IPS-18c (cell line): ENCODE measurements around the gene SNX10.
A peak's percentile ranks its signal among the peaks of the same experiment; 100 is the strongest.

ENCODE experiments used
- H3K4me3 ChIP-seq: 2 replicates; pipeline ENCODE4 v1.7.0; 2013; ENCODE audit warnings: low read depth, mild to moderate bottlenecking, low read length, moderate library complexity; ENCODE audit not compliant: insufficient read depth
- H3K9me3 ChIP-seq: one replicate; pipeline ENCODE4 v1.6.1; 2013; ENCODE audit warnings: mild to moderate bottlenecking, low read length, moderate library complexity; ENCODE audit not compliant: control insufficient read depth, insufficient read depth

Gene SNX10

GRCh38 chr7:26292768-26293560 lies 1.3 kb downstream of the SNX10 start:
- Histone ChIP-seq H3K9me3 (no peaks in the 10 kb centered on the region), H3K4me3 (peak overlapping the region; percentile 73; the same call in 1 of the 2 replicates)

DNA sequence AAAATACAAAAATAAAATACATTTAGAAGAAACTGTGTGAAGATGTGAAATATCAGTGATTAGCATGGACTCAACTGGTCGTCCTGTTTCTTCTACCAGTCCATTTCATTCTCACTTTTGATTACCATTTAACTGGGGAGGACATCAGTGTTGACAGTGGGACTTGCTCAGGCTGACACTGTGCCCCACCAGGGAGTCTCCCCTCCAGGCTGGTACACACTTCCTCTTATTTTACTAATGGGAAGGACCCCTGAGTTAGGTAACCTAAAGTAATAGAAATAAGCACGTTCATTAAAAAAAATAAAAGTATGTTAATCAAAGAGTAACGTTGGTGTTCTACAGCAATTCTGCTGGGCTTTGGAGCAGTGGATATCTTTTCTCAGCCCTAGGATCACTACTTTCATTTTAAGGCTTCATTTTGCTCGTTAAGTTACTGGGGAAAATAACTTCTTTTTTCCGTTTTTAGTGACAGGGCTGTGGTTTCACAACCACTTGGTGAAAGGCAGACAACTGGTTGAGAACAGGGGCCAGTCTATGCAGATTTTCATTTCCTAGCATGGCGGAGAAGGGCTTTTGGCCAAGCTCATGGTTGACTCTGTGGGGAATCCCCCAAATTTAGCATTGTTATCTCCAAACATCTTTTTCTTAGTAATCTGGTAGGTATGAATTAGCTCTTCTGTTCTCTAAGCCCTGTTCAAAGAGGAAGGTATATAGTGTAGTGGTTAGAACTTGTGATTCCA lies 2.1 kb downstream of the SNX10 start:
- no peaks in the 10 kb centered on the region for H3K9me3 ChIP-seq
- no peak overlapping the region for H3K4me3 ChIP-seq

DNA sequence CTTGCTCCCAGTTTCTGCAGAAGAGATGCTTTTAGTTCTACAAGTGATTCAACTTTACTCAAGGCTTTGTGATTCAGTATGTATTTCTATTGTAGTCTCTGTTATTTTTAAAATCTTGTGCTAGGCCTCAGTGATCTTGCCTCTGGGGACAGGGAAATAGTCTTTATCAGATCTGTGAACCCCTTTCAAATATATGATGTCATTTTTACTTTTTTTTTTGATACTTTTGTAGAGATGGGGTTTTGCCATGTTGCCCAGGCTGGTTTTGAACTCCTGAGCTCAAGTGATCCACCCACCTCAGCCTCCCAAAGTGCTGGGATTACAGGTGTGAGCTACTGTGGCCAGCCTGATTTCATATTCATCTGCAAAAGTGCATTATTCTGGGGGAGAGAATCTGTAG lies 3.4 kb downstream of the SNX10 start:
- no peak overlapping the region for H3K4me3 ChIP-seq
- H3K9me3 ChIP-seq, result no peaks in the 10 kb centered on the region

DNA sequence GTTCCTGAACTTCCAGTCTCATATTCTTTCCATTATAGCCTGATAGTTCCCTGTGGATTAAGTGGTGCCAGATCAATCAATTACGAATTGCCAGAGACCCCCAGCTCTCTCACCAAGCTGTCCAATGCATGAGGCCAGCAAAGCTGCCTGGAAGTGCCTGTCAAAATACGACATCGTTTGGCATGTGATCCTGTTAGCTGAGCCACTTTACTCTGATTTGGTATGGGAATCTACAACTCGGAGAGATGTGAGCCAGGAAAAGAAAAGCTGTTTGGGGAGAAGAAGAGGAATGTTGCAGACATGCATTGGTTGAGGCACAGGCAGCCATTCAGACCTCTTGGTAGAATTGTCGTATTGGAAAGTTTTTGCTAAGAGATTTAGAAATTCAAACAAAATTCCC lies 3.9 kb downstream of the SNX10 start:
- Histone ChIP-seq H3K4me3 (no peak overlapping the region), H3K9me3 (no peaks in the 10 kb centered on the region)

DNA sequence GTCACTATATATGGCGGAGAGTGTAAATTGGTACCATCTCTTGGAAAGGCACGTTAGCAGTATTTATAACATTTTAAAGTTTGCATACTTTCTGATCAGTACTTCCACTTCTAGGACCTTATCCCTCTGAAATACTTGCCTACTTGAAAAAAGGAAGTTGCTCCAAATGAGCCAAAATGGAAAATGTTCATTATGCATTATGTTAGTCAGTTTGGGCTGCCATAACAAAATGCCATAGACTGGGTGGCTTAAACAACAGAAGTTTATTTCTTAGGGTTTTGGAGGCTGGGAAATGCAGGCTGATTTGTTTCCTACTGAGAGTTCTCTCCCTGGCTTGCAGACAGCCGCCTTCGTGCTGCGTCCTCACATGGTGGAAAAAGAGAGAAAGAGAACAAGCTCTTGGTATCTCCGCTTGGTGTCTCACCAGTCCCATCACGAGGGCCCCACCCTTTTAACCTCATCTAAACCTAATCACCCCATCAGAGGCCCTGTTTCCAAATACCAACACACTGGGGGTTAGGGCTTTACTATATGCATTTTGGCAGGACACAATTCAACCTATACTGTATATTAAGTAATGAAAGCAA lies 6.9 kb downstream of the SNX10 start:
- no peak overlapping the region for H3K4me3 ChIP-seq

GRCh38 chr7:26305090-26305868 lies 13.6 kb downstream of the SNX10 start:
- H3K4me3 ChIP-seq, result no peak overlapping the region
- H3K9me3 ChIP-seq, result no peaks in the 10 kb centered on the region

More for the DNA sequence above, 6.9 kb downstream of the SNX10 start:
- H3K9me3 ChIP-seq, result no peaks in the 10 kb centered on the region

- H3K4me3 ChIP-seq, result no peak overlapping the region
- H3K9me3 ChIP-seq, result no peaks in the 10 kb centered on the region
Measured at GRCh38 chr7:26305869-26306665, 14.4 kb downstream of the SNX10 start.

GRCh38 chr7:26306790-26307189 lies 15.1 kb downstream of the SNX10 start:
- H3K4me3 ChIP-seq, result no peak overlapping the region
- H3K9me3 ChIP-seq, result no peaks in the 10 kb centered on the region

DNA sequence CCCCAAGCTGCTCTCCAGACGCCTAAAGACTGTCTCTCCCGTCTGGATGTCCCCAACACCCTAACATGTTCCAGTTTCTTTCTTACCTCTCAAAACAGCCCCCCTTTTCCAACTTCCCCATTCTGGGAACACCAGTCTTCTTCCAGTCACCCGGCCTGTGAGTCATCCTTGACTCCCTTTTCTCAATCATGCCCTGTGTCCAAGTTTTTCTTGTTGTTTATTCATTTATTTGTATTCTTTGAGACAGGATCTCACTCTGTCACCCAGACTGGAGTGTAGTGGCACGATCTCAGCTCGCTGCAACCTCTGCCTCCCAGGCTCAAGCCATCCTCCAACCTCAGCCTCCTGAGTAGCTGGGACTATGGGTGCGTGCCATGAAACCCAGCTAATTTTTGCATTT lies 15.6 kb downstream of the SNX10 start:
- no peak overlapping the region for H3K4me3 ChIP-seq
- H3K9me3 ChIP-seq, result no peaks in the 10 kb centered on the region

DNA sequence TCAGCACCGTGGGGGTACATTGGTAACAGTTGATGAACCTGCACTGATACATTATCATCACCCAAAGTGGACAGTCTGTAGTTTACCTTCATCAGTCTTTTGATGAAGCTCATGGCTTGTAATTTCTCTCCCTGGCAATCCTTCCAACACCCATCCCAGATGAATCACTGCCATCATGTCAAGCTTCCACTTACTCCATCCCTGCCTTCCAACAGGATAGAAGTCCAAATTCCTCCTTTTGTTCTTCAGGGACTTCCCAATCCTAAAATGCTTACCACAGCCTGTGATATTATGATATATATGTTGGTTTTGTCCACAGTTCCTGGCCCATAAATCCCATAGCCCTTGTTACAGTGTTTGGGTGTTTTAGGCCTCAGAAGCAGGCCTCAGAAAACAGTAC lies 16.1 kb downstream of the SNX10 start:
- Histone ChIP-seq H3K4me3 (no peak overlapping the region), H3K9me3 (no peaks in the 10 kb centered on the region)

DNA sequence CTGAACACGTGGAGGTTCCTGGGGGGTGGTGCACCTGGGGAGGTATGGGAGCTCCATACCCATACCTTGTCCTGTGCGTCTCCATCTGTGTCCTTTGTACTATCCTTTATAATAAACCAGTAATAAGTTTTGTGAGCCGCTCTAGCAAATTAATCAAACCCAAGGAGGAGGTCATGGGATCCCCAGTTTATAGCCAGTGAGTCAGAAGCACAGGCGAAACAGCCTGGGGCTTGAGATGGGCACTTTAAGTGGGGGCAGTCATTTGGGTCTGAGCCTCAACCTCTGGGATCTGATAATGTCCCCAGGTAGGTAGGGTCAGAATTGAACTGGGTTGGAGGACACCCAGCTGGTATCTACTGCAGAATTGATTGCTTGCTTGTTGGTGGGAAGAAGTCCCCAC lies 16.9 kb downstream of the SNX10 start:
- Histone ChIP-seq H3K4me3 (no peak overlapping the region), H3K9me3 (no peaks in the 10 kb centered on the region)

DNA sequence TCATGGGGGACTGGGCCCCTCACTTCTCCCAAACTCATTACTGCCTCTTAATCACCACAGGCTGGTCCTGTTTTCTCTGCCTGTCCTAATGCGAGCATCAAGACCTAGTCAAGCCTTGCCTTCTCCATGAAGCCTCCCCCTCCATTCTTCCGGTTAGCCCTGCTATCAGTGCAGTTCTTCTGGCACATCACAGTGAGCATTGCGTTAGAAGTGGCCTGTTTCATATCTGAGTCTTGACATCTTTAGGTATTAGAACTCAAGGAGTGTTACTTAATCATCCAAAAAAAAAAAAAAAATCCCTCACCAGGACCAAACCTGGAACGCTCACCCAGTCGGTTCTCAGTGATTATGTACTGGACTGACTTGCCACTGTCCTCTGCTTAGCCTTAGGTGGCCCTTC lies 17.4 kb downstream of the SNX10 start:
- no peak overlapping the region for H3K4me3 ChIP-seq
- H3K9me3 ChIP-seq, result no peaks in the 10 kb centered on the region

DNA sequence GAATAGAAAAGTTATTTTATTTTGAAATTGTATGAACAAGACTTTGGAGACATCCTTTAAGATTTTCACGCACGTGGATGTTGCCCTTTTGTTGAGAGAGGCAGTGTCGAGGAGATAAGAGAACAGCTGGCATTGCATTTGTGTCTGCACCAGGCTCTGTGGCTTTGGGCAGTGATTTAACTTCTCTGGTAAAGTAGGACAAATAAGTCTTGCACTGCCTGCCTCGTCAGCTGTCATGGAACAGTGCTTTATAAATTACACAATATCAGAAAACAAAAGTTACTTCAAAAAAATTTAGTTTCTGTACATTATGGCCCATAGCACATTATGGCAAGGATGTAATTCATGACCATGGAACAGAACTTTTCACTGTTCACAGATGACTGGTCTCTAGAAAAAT lies 20.1 kb downstream of the SNX10 start:
- H3K4me3 ChIP-seq, result no peak overlapping the region
- H3K9me3 ChIP-seq, result no peaks in the 10 kb centered on the region

DNA sequence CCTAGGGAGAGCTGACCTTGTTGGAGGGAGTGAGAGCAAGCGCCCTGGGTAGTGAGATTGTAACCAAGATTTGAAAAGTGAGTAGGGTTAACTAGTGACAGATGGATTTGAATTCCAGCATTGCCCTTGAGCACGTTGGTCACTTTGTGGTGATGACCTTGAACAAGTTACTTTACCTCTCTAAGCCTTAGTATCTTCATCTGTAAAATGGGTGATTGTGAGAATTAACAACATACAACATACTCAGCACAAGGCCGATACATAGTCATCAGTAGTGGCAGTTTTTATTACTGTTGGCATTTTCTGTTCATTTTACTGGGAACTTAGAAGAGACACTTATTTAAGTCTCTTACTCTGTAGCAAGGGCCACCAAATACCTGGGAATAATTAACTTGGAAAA lies 25.5 kb downstream of the SNX10 start:
- Histone ChIP-seq H3K4me3 (no peak overlapping the region), H3K9me3 (no peaks in the 10 kb centered on the region)

DNA sequence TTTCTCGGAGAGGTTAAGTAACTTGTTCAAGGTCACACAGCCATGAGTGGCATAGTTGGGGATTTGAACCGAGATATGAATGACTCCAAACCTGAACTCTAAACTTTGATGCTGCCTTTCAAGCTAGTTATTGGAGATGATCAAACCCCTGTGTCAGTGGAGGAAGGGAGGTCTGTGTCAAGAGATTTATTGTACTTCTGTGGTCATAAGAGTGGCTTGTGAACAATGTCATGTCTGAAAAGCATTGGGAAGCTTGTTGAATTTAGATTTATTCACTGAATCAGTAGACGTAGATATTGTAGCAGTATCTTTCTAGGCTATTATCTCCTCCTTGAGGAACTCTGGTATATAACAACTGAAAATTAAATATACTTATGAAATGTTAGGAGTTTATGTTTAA lies 27.3 kb downstream of the SNX10 start:
- Histone ChIP-seq H3K9me3 (no peaks in the 10 kb centered on the region), H3K4me3 (no peak overlapping the region)

DNA sequence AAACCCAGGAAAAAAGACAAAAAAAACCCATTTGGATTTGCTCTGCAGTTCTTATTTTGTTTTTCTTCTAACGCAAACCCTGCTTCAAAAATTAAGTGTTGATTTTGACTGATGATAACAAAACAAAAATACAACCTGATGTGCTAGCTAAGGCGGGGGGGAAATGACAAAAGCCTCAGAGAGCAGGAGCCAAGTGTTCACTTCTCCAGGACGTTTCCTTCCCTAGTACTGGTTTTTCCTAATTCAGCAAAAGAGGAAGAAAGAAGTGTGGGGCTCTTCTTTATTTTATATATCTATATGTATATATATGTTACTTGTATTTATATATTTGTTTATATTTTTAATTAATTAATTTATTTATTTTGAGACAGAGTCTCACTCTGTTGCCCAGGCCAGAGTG lies 28.0 kb downstream of the SNX10 start:
- Histone ChIP-seq H3K4me3 (no peak overlapping the region), H3K9me3 (no peaks in the 10 kb centered on the region)

- no peaks in the 10 kb centered on the region for H3K9me3 ChIP-seq
Measured at GRCh38 chr7:26320878-26321277, 29.2 kb downstream of the SNX10 start.

More at GRCh38 chr7:26320878-26321277, 29.2 kb downstream of the SNX10 start:
- H3K4me3 ChIP-seq, result no peak overlapping the region
